ENCODE results near the gene MAP4K2. TPM values are rescaled to one million over a fixed set of nuclear protein-coding genes. Genes with fewer than 3 reads are reported as not detected.

MAP4K2 gene
- polyA plus RNA-seq, 4 donors: 9.2 to 13.6 (median 9.9) TPM

Other genes with a start within 250 kb of the MAP4K2 start
- gene SLC22A11, start 247.3 kb downstream of the MAP4K2 start, polyA plus RNA-seq: under 1 TPM in 2 of 4 donors, not detected in 2; 0.07 to 0.50 TPM
- gene SLC22A12, start 212.0 kb downstream of the MAP4K2 start, polyA plus RNA-seq: under 1 TPM in 1 of 4 donors, not detected in 3; 0.16 TPM
- gene NRXN2, start 80.0 kb downstream of the MAP4K2 start, polyA plus RNA-seq: 1 to 10 TPM in 3 of 4 donors, under 1 TPM in 1; 0.45 to 8.9 (median 2.7) TPM
- 10 to 100 TPM in 1 of 4 donors, 1 to 10 TPM in 3; 2.9 to 14.6 (median 4.1) TPM for gene RASGRP2, start 59.1 kb downstream of the MAP4K2 start, polyA plus RNA-seq
- gene PYGM, start 43.2 kb downstream of the MAP4K2 start, polyA plus RNA-seq: 1 to 10 TPM in 3 of 4 donors, under 1 TPM in 1; 0.54 to 1.5 (median 1.1) TPM
- 100 to 1,000 TPM in 1 of 4 donors, 10 to 100 TPM in 3; 69.8 to 328 (median 83.5) TPM for gene SF1, start 24.7 kb downstream of the MAP4K2 start, polyA plus RNA-seq
- gene MEN1, start 7.3 kb upstream of the MAP4K2 start, polyA plus RNA-seq: 10 to 100 TPM; 17.6 to 28.3 (median 25.2) TPM
- gene CDC42BPG, start 41.4 kb upstream of the MAP4K2 start, polyA plus RNA-seq: 10 to 100 TPM in 3 of 4 donors, 1 to 10 TPM in 1; 8.3 to 36.5 (median 19.5) TPM
- 10 to 100 TPM; 31.3 to 94.0 (median 34.5) TPM for gene EHD1, start 75.4 kb upstream of the MAP4K2 start, polyA plus RNA-seq
- gene ATG2A, start 114.0 kb upstream of the MAP4K2 start, polyA plus RNA-seq: 10 to 100 TPM; 18.0 to 35.7 (median 24.7) TPM
- 10 to 100 TPM in 3 of 4 donors, 1 to 10 TPM in 1; 8.2 to 15.9 (median 13.6) TPM for gene PPP2R5B, start 121.5 kb upstream of the MAP4K2 start, polyA plus RNA-seq
- gene GPHA2, start 132.7 kb upstream of the MAP4K2 start, polyA plus RNA-seq: under 1 TPM in 2 of 4 donors, not detected in 2; 0.13 to 0.19 TPM
- under 1 TPM in 1 of 4 donors, not detected in 3; 0.25 TPM for gene MAJIN, start 168.9 kb upstream of the MAP4K2 start, polyA plus RNA-seq
- 10 to 100 TPM in 2 of 4 donors, 1 to 10 TPM in 2; 8.1 to 22.7 (median 10.9) TPM for gene BATF2, start 193.8 kb upstream of the MAP4K2 start, polyA plus RNA-seq
- gene ARL2, start 210.9 kb upstream of the MAP4K2 start, polyA plus RNA-seq: 100 to 1,000 TPM in 1 of 4 donors, 10 to 100 TPM in 3; 72.0 to 121 (median 85.9) TPM
- 10 to 100 TPM; 23.2 to 46.6 (median 31.0) TPM for gene SNX15, start 224.2 kb upstream of the MAP4K2 start, polyA plus RNA-seq
- 10 to 100 TPM in 2 of 4 donors, 1 to 10 TPM in 2; 6.9 to 18.1 (median 9.0) TPM for gene SAC3D1, start 238.0 kb upstream of the MAP4K2 start, polyA plus RNA-seq

All from small intestine (tissue), 4 donors.